DOHH2 (cell line): Measurements from ENCODE around the gene TRIP10.

Source experiments
- H3F3A ChIP-seq: fragments of 200-600 bp; sonication (generic), shearing (Covaris generic); 2 replicates; pipeline ENCODE4 v1.6.0; 2016; ENCODE audit warnings: antibody characterized with exemption, mild to moderate bottlenecking; ENCODE audit not compliant: control insufficient read depth, insufficient read depth
- H3K27ac ChIP-seq: fragments of 200-600 bp; sonication (generic); 2 replicates; pipeline ENCODE4 v1.5.1; 2014; ENCODE audit warnings: low read depth, mild to moderate bottlenecking, low read length, moderate library complexity
- H3K27me3 ChIP-seq: fragments of 200-600 bp; sonication (generic); 2 replicates; pipeline ENCODE4 v1.6.1; 2014; ENCODE audit warnings: mild to moderate bottlenecking, low read length, mixed read lengths; ENCODE audit not compliant: control insufficient read depth
- H3K36me3 ChIP-seq: fragments of 200-600 bp; sonication (generic); 2 replicates; pipeline ENCODE4 v1.6.1; 2014; ENCODE audit warnings: mild to moderate bottlenecking, low read length, moderate library complexity, mixed read lengths; ENCODE audit not compliant: control insufficient read depth
- H3K4me1 ChIP-seq: fragments of 200-600 bp; sonication (generic); 2 replicates; pipeline ENCODE4 v1.6.1; 2014; ENCODE audit warnings: mild to moderate bottlenecking, low read length, mixed read lengths; ENCODE audit not compliant: control insufficient read depth
- H3K4me2 ChIP-seq: fragments of 200-600 bp; sonication (generic); 2 replicates; pipeline ENCODE4 v1.6.0; 2014; ENCODE audit warnings: mild to moderate bottlenecking, low read length, moderate library complexity
- H3K4me3 ChIP-seq: fragments of 200-600 bp; sonication (generic); 2 replicates; pipeline ENCODE4 v1.5.1; 2014; ENCODE audit warnings: mild to moderate bottlenecking, low read length, mixed read lengths
- H3K79me2 ChIP-seq: fragments of 200-600 bp; sonication (generic); 2 replicates; pipeline ENCODE4 v1.6.1; 2014; ENCODE audit warnings: mild to moderate bottlenecking, low read length, mixed read lengths; ENCODE audit not compliant: control insufficient read depth
- H3K9me2 ChIP-seq: fragments of 200-600 bp; sonication (generic); replicated peaks from 2 replicates; pipeline ENCODE4 v1.6.1; 2014; ENCODE audit warnings: mild to moderate bottlenecking, low read length, mixed read lengths; ENCODE audit not compliant: control insufficient read depth
- H3K9me3 ChIP-seq: fragments of 200-600 bp; sonication (generic); 2 replicates; pipeline ENCODE4 v1.6.1; 2014; ENCODE audit warnings: antibody characterized with exemption, low read length, mixed read lengths; ENCODE audit not compliant: control insufficient read depth, insufficient read depth
- H4K20me1 ChIP-seq: fragments of 200-600 bp; sonication (generic); 2 replicates; pipeline ENCODE4 v1.6.0; 2014; ENCODE audit warnings: low read depth, mild to moderate bottlenecking, antibody characterized with exemption, low read length, moderate library complexity; ENCODE audit not compliant: control insufficient read depth, insufficient read depth
- CTCF ChIP-seq: fragments of 200-600 bp; sonication (generic); IDR thresholded peaks from one replicate; pipeline ENCODE4 v1.5.1; 2014; ENCODE audit warnings: antibody characterized with exemption, mild to moderate bottlenecking, low read depth, low read length; ENCODE audit not compliant: poor library complexity, severe bottlenecking
- EZH2phosphoT487 ChIP-seq: fragments of 200-600 bp; sonication (generic); IDR thresholded peaks from 2 replicates; pipeline ENCODE4 v1.6.1; 2017; ENCODE audit warnings: borderline replicate concordance, mild to moderate bottlenecking, antibody characterized with exemption, low read length, moderate library complexity, mixed read lengths

Gene TRIP10

GRCh38 chr19:6713773-6714692 lies 25.4 kb upstream of the TRIP10 start:
- H4K20me1 ChIP-seq: no peaks in the 10 kb centered on the region
- no peaks in the 10 kb centered on the region for H3K79me2 ChIP-seq
- 0 out of 2 replicates have a peak, but pooled peaks cover 6% of the 10 kb centered on the region for H3F3A ChIP-seq
- no peaks in the 10 kb centered on the region for H3K9me3 ChIP-seq
- no peak overlapping the region for H3K27ac ChIP-seq
- H3K9me2 ChIP-seq: no peaks in the 10 kb centered on the region
- no peak overlapping the region for H3K4me2 ChIP-seq
- no peaks in the 10 kb centered on the region for H3K36me3 ChIP-seq
- H3K4me1 ChIP-seq: no peaks in the 10 kb centered on the region
- H3K27me3 ChIP-seq: peaks cover 7% of the 10 kb centered on the region
- no peak for TF ChIP-seq EZH2phosphoT487
- TF ChIP-seq CTCF: no peak
- H3K4me3 ChIP-seq: no peak overlapping the region

GRCh38 chr19:6714749-6715555 lies 24.5 kb upstream of the TRIP10 start:
- peaks cover 5% of the 10 kb centered on the region for H3K27me3 ChIP-seq
- H3K9me2 ChIP-seq: no peaks in the 10 kb centered on the region
- H3K4me1 ChIP-seq: no peaks in the 10 kb centered on the region
- no peak overlapping the region for H3K4me2 ChIP-seq
- H3K36me3 ChIP-seq: no peaks in the 10 kb centered on the region
- H3K9me3 ChIP-seq: no peaks in the 10 kb centered on the region
- no peaks in the 10 kb centered on the region for H3K79me2 ChIP-seq
- no peaks in the 10 kb centered on the region for H4K20me1 ChIP-seq
- no peak for TF ChIP-seq CTCF
- TF ChIP-seq EZH2phosphoT487: no peak
- no peak overlapping the region for H3K27ac ChIP-seq
- no peak overlapping the region for H3K4me3 ChIP-seq
- H3F3A ChIP-seq: 0 out of 2 replicates have a peak, but pooled peaks cover 6% of the 10 kb centered on the region

GRCh38 chr19:6716610-6716970 lies 22.9 kb upstream of the TRIP10 start:
- Histone ChIP-seq H3K27ac (no peak overlapping the region), H3K9me2 (no peaks in the 10 kb centered on the region), H3F3A (0 out of 2 replicates have a peak, but pooled peaks cover 6% of the 10 kb centered on the region), H3K27me3 (no peaks in the 10 kb centered on the region), H3K79me2 (no peaks in the 10 kb centered on the region), H3K36me3 (no peaks in the 10 kb centered on the region), H4K20me1 (no peaks in the 10 kb centered on the region), H3K4me1 (peaks cover 9% of the 10 kb centered on the region), H3K4me2 (no peak overlapping the region), H3K9me3 (no peaks in the 10 kb centered on the region), H3K4me3 (no peak overlapping the region)
- TF ChIP-seq EZH2phosphoT487 (no peak), CTCF (no peak)
